Activated T-cell treated with anti-CD3 and anti-CD28 coated beads for 48 hours (primary cell): ENCODE data around the gene FAM114A1.
A peak's percentile ranks its signal among the peaks of the same experiment; 100 is the strongest.

Source experiments
- DNase-seq: peaks from one replicate; pipeline ENCODE4 v3.0.0-alpha.2; 2020; ENCODE audit warnings: low read depth

FAM114A1 gene

DNA sequence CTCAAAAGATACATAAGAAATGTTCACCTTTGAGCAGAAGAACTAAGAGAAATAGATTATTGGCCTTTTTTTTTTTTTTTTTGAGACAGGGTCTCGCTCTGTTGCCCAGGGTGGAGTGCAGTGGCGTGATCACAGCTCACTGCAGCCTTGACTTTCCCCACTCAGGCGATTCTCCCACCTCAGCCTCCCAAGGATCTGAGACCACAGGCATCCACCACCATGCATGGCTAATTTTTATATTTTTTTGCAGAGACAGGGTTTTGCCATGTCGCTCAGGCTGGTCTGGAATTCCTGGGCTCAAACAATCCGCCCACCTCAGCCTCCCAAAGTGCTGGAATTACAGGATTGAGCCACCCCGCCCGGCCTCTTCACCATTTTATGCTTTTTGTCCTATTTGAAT, 8.1 kb upstream of the FAM114A1 start:
- DNase-seq = no peak

DNA sequence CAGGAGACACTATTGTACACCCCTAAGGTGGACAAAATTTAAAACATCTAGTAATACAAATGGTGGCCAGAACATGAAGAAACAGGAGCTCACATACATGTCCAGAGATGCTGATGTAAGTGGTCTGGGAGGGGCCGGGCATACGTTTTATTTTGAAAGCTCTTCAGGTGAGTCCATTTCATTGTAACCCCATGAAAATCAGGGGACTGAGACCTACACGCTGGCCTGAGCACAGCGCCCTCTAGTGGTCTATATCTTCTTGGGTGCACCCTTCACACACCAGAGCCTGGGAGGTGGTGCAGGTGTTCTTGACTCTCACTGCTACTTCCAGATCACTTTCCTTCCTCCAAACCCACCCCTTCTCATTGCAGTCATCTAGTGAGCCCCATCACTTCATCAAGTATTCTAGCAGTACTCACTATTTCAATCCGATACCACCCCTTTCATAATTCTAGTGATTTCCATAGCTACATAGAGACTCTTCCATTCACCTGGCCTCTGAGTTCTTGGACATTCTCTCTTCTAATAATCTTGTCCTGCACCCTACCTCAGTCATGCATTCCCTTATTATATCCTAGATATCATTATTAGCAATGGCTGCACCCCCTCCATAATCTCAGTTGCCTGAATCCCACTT, 6.7 kb upstream of the FAM114A1 start:
- DNase-seq = peak; percentile 42

DNA sequence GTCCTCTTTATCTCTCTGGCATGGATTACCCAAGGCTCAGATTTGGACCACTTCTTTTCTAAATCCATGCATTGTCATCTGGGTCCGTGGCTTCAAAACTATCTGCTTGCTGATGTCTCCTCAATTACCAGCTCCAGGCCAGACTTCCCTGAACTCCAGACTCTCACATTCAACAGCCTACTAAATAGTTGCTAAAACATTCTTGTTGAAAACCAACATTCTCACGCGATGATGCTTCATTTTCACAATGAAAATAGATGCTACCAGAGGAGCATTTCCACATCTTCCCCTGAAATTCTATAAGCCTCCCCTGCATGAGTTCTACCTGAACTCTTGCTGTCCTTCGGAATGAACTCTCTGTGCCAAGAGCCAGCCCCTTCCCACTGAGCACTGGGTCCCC, 5.8 kb upstream of the FAM114A1 start:
- DNase-seq = no peak

DNA sequence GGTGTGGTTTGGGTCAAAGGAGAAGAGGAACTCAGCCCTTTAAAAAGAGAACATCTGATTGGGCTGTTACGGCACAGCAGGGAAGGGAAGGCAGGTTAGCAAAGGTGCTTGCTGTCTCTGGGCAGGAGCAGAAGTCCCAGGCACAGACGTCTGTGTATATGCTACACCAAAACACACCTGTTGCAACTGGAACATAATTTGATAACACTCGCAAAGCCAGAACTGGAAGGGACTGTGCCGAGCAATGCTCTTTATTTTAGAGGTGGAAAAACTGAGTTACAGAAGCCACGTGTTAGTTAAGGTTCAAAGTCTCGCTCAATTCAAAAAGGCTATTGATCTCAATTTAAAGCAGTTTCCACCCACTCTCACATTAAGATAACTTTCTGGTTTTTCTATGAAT, 2.2 kb upstream of the FAM114A1 start:
- no peak for DNase-seq

DNA sequence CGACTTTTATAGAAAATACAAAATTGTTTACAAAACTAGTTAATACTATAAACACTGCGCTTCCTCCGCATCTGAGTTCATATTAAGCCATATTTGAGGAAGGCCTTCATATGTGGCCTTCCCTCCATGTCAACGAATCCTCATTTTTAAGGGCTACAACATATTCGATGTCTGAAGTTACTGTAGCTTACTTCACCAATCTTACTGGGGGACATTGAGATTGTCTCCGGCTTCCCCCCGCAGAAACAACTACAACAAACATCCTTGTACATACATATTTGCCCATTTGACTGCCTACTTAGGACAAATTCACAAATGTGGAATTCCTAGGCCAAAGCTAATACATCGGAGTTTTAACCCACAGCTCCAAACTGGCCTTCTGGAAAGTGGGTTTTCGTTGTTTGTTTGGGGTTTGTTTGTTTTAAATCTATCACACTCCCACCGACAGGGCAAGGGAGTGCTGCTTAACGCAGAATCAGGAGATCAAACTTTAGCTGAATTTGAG, 581 bp upstream of the FAM114A1 start:
- no peak for DNase-seq

DNA sequence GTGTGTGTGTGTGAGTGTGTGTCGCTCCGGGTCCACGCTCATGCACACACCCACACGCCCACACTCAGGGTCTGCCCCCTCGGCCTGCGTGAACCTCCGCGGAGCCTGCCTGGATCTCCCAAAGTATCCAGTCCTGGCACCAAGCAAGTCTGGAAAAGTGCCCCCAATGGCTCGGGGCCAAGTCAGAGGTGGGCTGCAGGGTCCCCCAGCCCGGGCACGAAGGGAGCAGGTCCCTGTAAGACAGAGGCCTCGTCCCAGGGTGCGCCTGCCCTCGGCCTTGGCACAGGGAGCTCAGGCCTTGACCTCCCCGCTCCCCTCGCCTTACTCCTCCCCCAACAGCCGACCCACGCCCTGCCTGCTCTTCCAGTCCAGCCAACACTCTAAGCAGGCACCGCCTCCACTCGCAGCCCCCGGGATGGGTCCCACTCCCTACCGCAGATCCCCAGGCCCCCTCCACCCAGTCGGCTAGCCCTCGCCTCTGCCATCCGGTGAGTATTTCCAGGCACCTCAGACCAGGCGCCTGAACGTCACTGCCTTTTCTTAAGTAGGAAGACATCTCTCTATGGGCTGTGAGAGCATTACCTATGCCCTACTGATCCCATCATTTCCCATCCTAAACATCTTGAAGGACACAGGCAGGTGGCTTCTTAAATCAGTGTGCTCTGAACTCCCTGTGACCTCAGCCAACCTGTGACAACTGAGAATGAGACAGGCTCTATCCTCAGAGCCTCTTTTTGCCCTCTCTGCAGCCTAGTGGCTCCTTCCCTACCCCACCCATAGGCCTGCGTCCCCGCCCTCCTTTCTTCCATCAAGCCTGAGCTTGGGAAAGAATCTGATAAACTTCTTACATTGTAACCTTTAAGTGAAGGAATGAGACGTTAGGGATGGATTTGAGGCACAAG, 704 bp downstream of the FAM114A1 start:
- DNase-seq = no peak

DNA sequence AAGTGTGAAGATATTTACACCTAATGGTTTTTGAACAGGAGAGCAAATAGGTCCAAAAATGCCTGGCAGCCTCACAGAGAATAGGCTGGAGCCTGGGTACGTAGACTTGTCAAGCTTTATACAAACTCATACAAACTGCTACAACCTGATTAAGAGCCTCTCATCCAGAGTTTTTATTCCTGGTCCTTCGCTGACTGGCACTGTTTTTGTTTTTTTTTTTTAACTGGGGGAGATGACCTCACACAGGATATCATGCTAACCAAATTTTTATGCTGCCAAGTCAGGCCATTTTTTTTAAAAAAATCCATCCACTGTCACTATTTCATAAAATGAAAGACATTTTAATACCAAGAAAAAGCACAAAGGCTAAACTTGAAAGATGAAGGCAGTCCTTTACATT, 1.9 kb downstream of the FAM114A1 start:
- no peak for DNase-seq

DNA sequence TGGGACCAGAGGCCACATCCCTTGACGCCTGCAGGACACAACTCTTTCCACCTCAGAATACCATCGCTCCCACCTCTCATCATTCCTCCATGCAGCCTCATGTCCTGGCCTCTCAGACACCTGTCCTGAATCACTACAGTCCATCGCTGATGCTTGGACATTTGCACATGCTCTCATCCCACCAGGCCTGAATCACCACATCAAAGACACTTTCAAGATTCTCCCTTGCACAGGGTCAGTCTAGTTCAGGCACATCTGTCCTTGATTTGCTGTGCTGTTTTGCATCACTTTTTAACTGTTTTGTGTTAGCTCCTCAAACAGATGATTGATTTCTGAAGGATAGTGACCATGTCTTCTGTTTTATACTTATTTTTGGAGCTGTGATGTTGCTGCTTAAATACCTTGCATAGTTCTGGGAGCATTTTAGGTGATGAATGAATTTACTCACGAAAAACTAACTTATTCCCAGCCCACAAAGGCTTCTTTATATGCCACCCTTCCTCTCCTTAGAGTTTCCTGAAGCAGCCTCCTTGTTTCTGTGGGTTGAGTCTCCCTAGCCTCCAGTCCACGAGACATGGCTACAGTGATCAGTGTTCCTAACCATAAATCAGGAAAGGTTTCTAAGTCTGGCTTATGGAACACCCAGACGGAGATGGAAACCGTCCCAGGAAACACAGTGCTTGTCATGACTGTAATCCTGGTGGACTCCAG, 2.6 kb downstream of the FAM114A1 start:
- DNase-seq = no peak

DNA sequence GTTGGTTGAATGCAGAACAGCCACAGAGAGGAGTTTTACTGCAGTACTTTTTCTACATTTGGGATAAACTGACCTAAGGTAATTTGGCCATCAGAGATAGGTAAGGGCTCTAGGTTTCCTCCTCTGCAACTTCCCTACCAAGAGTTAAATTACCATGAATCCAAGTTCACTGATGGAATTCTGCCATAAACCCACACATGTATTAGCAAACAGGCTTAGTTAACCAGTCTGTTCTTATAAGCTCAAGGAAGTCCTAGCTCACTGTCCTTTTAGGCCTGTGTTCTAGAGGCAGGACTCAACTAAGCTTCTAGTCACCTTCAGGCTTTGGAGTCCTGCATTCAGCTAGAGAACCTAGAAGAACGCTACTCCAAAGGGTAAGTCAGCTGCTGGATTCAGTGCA, 4.0 kb downstream of the FAM114A1 start:
- no peak for DNase-seq

DNA sequence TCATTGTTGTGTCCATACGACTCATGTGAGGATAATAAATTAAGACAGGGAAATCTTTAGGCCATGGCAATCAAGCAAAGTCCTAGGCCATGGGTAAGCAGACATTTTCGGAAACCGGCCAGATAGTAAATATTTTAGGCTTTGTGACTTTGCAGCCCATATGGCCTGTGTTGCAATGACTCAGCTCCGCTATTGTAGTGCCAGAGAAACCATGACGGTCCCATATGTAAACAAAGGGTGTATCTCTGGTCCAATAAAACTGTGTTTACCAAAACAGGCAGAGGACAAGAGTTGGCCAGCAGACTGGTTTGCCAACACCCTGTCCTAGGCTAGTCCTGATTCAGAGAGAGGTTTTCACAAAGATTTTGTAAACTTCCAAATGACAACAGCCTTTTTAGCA, 5.0 kb downstream of the FAM114A1 start:
- DNase-seq = no peak

DNA sequence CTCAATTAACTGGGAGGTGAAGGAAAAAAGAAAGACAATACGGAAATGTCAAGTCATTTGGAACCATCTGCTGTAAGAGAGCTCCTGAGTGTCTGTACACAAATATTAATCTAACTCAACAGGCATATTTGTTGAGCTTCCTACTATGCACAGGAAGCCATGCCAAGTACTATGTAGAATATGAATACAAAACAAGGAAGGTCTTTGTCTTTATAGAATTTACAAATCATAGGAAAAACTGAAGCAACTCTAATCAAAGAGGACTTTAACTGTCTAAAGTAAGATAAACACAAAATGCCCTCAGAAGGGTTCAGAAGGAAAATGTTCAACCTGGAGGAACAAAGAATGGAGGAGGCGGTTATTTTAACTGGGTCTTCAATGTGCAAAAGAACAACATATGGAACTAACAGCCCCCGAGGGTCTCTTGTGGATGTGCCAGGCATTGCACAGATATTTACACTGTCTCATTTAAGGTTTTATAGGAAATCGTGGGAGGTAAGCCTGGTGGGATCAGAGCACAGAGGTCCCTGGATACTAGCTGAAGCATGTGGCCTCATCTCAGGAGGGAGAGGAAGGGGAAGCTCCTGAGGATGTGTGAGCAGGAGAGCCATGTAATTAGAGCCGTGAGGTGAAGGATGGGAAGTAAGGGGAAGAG, 5.8 kb downstream of the FAM114A1 start:
- no peak for DNase-seq

DNA sequence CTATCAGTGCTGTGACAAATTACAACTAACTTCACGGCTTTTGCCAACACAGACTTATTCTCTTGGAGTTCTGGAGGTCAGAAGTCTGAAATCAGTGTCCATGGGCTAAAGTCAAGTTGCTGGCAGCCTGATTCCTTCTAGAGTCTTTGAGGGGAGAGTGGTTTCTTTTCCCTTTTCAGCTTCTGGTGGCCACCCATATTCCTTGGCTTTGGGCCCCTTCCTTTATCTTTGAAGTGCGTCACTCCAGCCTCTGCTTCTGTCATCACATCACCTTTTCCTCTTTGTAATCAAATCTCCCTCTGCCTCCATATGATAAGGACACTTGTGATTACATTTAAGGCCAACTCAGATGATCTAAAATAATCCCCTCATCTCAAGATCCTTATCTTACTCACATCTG, 9.0 kb downstream of the FAM114A1 start:
- no peak for DNase-seq

DNA sequence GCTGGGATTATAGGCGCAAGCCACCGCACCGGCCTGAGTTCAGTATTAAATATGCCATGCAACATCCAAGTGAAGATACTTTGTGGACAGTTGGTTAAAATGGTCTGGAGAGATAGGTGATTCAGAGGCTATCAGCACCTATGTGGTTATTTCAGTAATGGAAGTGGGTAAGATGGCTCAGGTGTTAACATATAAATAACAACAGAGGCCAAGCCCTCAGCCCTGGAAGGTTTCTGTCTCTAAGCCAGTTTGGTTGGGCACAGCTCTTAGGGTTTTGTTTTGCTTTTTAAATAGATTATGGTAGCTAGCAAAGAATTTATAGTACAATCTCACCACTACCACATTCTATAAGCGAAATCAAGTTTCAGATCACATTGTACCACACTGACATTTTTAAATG, 16.6 kb downstream of the FAM114A1 start:
- no peak for DNase-seq

DNA sequence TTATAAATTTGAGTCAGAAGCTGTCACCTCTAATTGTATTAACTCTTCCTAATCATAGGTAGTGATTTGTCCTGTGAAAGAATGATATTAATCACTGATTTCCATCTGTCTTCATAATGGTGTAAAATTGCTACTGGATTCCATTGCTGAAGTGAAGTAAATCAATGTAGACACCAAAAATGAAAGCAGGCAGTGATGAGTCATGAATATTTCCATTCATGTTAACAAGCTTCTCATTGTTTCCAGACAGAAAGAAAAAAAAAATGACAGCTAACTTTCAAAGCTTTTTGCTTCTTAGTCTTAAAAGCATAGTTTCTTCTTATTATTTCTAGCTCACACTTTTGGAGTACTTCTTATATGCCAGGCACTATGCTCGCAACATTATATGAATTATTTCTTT, 21.5 kb downstream of the FAM114A1 start:
- no peak for DNase-seq

DNA sequence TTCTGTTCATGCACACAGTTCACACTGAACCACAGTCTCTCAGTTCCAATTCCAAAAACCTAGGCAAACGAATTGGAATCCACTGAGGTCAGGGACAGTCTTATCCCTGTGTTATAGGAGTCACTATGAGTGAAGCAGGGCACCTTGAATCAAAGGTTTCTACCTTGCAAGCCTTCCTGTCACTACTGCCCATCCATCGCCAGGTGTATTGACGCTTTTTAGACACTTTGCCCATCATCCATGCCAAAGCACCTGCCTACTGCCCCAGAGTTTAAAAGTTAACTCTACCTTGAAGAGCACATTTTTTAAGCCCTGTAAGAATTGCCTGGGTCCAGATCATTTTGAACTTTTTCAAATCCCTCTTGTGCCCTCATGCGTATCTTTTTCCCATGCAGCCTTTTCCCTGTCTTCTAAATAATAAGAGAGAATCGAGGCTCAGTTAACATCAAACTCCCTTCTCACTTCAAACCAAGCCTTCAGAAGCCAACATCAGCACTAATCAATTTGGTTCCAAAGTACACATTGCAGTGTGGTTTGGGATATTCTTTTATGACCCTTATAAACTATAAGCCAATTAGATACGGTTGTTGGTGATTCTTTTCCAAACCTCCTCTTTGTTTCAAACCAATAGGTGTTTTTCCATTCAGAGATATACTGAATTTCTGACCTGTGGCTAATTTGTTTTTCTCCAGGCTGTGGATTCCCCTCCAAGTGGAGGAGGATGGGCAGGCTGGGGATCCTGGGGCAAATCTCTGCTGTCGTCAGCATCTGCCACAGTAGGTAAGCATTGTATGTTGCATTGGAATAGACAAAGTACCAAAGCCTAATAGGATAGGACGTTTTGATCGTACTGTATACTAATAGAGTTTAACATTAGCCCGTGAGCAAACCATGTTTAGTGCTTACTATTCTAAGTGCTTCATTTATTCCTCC, 23.7 kb downstream of the FAM114A1 start:
- no peak for DNase-seq

DNA sequence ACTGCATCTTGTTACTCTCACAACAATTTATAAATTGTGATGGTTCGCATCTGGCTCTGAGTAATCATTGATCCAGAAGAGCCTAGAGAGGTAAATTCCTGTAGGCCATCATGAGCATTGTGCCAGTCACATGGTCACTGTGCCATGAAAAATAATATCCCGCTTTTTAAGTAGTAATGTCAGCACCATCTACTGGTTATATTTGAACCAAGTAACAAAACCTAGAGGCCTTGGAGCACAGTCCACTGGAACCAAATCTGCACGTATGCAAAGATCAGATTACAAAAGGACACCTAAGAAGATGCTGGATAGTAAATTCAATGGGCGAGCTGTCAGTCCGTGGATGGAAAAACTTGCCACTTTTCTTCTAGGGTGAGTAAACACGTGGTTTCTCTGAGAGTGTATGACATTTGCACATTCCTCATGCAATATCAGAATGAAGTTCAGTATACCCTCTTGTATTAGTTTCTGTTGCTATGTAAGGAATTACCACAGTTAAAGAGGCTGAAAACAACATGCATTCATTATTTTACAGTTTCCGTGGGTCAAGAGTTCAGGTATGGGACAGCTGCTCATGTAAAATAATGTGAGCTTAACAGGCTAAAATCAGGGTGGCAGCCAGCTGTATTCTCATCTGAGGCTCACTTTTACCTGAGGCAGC, 26.8 kb downstream of the FAM114A1 start:
- no peak for DNase-seq

DNA sequence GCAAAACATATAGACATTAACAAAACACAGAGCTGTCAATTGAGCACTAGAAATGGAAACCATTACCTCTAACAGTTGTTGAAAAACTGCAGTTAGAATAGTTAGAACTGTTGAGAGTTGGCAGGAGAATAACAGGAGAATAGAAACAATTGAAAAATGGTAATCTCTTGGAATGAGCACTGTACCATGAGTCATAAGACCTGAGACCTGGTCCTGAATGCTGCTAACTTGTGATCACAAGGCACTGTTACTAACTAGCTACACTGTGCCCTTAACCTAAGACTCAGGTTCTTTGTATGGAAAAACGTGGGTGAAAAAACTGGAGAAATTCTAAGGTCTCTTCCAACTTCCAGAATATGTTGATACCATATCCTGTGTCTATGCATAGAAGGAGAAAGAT, 29.3 kb downstream of the FAM114A1 start:
- no peak for DNase-seq

DNA sequence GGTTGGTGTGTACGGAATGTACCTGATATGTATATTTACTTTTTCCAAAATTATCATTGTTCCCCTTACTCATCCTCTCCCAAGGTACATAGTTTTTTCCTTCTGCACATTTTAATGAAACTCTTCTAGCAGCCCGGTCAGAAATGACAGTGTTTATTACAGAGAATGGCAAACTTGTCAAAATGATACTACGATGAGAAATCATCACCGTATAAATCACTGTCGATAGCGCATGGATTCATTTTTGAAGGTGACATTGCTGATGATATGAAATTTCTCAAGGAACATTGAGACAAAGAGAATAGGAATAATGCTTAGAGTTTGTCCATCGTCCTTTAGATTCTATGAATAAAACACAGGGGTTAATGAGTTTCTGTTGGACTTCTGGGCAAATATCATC, 30.6 kb downstream of the FAM114A1 start:
- DNase-seq = no peak

DNA sequence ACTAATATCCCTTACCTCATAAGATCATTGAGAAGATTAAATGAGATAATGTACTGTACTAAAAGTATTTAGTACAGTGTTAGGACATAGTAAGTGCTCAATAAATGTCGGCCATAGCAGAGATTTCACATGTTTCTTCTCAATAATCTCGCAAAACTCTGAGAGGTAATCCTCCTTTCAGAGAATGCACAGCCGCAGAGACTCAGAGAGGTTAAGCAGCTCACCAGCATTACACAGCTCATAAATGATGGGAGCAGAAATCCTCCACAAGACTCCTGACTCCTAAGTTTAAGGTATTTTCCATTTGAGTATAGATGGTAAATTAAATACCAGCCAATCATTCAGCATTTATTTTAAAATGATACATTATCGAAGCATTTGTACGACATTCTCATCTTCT, 34.6 kb downstream of the FAM114A1 start:
- DNase-seq = no peak

DNA sequence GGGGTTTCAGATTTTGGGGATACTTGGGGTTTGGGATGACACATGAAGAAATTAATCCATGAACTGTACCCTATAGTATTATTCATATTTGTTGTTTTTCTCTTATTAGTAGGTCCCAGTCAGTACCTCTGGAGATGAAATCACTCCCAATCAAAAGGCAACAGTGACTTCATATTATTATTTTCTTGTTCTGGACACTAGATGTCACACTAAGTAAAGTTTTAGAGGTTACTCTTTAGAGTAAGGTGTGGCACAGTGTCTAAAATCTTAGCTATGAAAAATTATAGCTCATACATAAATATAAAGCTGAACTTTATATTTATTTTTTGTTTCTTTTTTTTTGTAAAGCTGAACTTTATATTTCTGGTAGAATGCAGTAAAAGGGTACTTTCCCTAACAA, 35.1 kb downstream of the FAM114A1 start:
- DNase-seq = no peak
